Hematopoietic multipotent progenitor cell (in vitro differentiated cells): ENCODE measurements around the gene PCNT. TPM values are rescaled to one million over a fixed set of nuclear protein-coding genes. Genes with fewer than 3 reads are reported as not detected.

Experiments used
- DNase-seq, 3 donors: peaks; one replicate each; pipeline ENCODE4 v3.0.0-alpha.2; 2011 to 2015; ENCODE audit warnings: low read depth in 2 of 3, low spot score in 2 of 3
- total RNA-seq: library from RNA; depleted of rRNA; stranded (reverse); fragments of >200 nt; gene quantifications from one replicate; pipeline ENCODE4 v1.2.3, GENCODE V29; 2012

PCNT gene
- total RNA-seq, 1 donor = 36.9 TPM

DNA sequence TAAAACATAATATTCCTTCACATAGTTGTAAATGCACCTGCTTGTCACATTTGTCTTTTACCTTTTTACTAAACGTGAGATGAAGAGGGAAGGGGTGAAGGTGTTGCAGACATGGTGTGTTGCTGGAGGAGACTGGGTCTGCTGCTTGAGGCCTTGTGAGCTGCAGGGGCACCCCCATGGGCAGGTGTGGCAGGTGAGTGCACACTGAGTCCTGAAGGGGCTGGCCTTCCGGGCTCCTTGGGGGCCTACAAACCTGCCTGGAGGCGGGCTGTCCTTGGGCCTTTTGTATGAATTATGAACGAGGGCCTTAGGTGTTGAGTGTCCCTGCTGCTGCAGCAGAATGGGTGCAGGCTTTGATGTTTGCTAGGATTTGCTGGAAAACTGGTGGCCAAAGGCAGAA is 3.8 kb downstream of the PCNT start:
- no peak for DNase-seq

DNA sequence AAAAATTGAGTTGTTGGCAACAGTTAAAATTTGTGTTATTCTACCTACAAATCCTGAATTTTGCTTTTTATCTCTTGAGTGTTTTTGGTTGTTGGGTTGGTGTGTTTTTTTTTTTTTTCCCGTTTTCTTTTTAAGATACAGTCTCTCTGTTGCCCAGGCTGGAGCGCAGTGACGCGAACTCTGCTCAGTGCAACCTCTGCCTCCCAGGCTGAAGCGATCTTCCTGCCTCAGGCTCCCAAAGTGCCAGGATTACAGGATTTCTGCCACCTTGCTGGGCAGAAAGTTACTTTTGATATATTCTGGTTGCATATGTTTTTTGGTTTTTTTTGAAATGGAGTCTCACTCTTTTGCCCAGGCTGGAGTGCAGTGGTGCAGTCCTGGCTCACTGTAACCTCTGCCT is 4.2 kb downstream of the PCNT start:
- no peak for DNase-seq

DNA sequence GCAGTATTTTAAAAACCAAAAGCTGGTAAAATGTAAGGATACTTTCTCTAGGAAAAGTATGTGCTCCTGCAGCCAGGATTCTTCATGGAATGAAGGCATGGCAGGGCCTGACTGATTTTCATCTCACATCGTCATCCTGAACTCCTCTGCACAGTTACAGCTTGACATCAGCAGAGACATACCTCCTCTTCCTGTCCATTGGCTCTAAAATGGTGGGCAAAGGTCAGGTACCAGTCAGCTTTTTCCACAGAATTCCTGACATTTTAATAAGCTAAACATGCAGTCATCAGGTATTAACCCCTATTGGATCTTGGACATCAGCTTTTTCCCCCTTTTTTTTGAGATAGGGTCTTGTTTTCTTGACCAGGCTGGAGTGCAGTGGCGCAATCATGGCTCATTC is 5.8 kb downstream of the PCNT start:
- DNase-seq = no peak

DNA sequence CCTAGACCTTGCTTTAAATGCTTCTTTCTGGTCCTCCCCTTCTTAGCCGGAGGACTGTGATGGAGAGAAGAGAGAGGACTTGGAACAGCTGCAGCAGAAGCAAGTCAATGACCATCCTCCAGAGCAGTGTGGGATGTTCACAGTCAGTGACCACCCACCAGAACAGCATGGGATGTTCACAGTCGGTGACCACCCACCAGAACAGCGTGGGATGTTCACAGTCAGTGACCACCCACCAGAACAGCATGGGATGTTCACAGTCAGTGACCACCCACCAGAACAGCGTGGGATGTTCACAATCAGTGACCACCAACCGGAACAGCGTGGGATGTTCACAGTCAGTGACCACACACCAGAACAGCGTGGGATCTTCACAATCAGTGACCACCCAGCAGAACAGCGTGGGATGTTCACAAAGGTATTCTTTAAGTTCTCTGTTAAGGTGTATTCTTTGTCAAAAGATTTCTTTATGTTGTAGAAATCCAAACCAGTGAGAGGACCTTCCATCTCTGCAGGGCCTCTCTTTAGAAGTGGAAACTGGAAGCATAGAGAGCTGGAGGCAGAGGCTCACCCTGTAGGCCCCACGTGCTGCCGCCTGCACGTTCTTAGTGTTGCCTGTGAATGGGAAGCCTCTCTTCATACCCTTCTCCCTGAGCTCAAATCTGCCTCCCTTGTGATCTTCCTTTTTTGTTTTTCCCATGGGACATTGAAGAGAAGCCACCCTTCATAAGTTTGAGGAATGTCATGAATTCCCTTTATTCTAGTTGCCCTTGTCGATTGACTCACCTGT is 10.6 kb downstream of the PCNT start:
- DNase-seq = no peak

DNA sequence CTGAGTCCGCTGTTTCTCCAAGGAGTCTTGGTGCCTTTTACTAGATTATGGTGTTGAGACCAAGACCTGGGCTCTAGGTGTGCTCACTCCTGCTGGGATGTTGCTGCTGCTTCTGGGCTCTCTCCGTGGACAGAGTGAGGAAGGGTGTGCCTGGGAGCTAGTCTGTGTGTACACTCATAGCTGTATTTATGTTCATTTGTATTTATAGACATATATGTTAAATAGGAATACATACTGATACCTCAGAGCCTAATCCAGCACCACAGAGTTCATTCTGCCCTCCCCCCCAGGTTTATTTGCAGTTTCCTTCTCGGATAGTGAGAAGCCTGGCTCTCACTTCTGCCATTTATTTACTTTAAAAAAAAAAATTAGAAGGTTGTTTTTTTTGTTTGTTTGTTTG is 12.6 kb downstream of the PCNT start:
- DNase-seq = no peak

DNA sequence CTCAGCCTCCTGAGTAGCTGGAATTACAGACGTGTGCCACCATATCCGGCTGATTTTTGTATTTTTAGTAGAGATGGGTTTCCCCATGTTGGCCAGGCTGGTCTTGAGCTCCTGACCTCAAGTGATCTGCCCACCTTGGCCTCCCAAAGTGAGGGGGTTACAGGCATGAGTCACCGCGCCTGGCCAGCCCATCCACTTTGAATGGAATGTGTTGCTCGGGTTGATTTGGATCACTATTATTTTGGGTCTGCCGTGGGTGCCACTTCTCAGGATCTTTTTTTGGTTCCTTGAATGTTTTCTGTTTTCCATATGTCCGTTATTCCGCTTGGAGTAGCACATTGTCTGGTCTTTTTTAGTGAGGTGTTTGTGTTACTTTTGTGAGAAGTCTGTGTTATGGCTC is 17.0 kb downstream of the PCNT start:
- DNase-seq = no peak

DNA sequence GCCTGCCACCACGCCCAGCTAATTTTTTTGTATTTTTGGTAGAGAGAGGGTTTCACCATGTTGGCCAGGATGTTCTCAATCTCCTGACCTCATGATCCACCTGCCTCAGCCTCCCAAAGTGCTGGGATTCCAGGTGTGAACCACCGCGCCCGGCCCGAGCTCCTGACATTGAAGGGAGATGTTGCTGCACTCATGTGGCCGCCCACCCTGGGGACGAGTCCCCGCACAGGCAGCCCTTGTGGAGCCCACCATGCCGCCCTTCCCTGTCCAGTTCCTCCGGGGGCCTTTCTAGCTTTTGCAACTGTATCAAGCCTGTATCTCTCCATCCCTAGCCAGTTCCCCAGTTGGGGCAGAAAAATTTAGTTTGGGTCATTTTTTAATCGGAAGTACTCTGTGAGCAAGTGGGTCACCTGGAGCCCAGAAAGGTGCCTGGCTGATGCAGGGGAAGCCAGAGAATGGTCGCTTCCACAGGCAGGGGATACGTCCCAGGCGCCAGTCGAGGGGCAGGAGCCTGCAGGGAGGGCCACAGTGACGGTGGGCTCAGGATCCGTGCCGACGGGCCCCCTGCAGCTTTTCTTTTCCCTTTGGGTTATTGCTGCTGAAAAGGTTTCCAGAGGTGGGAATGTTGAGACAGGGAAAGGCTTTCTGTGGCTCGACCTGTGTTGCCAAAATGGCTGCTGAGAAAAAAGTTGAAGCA is 20.4 kb downstream of the PCNT start:
- DNase-seq = no peak

DNA sequence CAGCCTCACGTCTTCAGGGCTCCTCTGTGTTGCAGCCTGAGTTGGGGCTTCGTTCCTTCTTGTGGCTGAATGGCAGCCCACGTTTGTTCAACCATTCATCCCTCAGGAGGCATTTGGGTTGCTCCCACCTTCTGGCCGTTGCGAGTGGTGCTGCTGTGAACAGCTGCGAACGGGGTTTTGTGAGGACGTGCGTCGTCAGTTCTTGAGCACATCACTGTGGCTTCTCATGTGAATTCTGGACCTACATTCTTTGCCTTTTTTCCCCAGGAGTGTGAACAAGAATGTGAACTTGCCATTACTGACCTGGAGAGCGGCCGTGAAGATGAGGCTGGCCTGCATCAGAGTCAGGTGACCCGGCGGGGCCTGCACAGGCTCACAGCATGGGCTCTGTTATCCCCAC is 21.9 kb downstream of the PCNT start:
- no peak for DNase-seq

DNA sequence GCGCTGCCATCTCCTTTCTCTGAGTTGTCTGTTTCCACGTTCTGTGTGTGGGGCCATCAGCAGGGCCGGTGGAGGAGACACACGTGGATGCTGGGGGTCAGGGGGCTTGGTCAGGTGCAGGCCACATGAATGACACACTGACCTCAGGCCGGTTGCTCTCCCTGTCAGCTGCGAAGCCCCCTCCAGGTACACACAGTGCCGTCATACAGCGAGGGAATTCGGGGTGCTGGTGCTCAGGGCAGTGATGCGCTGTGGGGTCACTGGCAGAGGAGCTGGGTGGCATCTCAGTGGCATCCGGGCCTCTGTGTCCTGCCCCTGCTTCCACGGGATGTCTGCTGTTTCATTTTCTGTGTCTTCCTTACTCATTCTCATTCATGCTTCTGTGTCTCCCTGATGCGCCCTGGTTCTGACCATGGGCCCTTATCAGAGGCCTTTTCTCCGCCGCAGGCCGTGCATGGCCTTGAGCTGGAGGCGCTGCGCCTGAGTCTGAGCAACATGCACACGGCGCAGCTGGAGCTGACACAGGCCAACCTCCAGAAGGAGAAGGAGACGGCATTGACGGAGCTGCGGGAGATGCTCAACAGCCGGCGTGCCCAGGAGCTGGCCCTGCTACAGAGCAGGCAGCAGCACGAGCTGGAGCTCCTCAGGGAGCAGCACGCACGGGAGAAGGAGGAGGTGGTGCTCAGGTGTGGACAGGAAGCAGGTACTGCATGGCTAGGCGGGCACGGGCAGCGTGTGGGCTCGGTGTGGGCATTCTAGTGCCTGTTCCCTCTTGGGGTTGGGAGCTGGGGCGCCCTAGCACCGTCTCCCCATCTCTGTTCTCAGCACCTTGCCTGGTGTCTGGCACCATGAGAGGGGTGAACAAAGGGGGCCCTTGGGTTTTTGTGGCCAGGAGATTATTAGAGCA is 22.6 kb downstream of the PCNT start:
- no peak for DNase-seq

DNA sequence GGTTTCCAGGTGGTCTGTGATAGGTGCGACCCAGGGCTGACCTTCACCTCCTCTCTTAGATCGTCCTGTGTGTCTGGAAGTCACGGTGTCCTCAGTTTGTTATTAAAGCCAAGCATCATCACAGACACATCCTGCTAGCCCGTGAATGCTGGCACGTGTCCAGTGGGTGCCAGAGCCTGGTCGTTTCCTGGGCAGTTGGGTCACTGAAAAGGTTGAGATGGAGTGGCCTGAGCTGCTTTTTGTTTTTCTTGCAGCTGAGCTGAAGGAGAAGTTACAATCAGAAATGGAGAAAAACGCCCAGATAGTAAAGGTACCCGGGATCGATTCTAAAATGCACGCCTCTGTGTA is 23.2 kb downstream of the PCNT start:
- DNase-seq = no peak

DNA sequence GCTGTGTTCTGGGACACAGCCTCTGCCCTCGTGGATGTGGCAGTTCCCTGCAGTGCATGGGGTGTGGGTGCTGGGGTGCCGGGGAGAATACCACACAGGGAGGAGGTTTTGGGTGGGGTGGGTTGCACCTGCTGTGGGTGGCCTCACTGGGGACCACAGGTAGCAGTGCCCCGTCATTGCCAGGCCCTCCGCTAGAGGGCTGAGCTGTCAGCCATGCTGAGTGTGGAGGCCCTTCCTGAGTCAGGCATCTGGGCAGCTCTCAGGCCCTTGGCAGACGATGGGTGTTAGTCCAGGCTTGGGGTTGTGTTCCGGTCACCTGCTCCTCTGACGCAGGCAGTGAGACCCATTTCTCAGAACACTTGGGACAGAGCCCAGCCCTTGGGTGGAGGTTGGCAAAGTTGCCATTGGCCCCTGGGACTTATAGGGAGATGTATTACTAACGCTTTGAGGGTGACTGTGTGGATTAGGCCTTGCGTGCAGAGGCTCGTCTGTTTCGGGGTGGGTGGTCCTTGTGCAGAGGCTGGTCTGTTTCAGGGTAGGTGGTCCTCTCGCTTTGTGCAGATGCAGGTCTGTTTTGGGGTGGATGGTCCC is 23.9 kb downstream of the PCNT start:
- no peak for DNase-seq

DNA sequence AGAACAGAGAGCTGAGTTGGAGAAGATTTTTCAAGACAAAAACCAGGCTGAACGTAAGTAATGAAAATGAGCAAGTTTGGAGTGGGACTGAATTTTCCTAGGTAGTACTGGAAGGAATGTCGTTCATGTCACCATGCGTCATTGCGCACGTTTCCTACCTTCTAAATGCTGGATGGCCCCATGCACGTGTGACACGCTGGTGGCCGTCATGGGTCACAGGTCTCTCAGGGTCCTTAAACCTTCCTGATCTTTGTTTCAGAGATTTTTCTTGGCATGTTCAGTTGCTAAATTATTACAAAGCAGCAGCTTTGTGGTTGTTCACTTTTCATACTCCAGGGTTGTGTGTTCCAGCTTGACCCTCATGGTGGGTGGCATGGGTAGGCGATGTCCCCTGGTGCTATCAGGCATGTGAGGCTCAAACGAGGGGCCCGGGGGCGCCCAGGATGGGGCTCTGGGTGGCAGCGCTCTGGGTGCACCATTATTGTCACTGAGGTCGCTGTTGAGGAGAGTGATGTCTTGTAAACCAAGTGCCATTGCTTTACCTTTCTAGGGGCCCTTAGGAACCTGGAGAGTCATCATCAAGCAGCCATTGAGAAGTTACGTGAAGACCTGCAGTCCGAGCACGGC is 25.3 kb downstream of the PCNT start:
- no peak for DNase-seq

DNA sequence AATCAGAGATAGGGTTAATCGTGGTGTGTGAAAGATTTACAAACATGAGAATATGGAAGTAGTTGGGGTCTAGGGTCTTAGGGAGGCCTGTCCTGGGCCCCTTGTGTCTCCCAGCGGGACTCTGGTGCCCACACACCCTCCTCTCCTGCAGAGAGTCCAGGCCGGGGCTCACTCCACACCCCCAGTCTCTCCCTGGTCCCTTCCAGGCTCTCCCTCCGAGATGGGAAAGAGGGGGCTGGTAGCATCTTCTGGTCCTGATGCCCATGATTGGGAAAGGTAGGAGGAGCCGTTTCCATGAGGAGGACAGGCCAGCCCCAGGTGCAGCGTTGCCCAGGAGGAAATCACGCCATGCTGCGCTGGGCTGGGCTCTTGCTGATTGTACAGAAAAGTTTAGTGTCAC is 26.6 kb downstream of the PCNT start:
- no peak for DNase-seq

DNA sequence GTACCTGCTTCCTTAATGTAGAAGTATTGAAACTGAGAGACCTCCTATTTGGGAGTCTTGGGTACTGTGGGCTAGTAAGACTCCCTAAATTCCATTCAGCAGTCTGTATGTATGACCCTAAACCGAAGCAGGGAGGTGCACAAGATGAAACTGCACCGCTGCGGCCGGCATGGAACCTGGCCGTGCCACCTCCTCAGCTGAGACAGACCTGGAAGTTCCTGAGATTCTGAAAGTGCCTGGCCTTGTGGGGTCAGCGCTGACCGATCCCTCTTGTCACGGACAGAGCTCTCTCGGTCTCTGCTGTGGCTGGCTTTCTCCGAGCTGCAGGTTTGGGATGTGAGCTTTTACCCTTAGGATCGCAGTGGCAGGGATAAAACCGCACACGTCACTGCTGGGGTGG is 27.0 kb downstream of the PCNT start:
- no peak for DNase-seq

DNA sequence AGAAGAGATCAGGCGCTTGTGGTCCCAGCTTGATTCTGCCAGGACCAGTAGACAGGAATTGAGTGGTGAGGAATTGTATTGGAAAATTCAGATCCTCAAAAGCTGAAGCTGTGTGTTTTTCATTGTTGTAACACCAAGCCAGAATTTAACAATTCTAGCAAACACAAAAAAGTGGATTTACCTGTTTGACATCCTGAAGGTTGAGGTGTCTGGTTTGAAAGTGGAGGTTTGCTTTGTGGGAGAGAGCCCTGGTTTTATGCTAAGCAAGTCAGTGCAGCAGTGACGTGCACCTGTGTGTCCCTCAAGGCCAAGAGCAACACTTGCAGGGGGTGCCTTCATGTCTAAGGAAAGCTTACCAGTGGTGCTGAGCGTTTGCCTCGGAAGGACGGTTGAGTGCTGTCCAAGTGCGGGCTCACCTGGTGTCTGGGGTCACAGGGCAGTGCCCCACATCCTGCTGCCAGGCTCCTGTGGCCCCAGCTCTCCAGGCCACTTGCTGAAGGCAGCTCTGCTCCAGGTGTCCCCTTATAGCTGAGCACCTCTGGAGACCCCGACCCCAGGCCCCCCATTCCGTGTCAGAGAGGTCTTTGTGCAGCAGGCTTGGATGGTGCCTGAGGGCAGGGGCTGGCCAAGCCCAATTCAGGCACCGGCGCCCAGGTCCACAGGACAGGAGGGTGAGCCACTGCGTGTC is 27.7 kb downstream of the PCNT start:
- DNase-seq = no peak

DNA sequence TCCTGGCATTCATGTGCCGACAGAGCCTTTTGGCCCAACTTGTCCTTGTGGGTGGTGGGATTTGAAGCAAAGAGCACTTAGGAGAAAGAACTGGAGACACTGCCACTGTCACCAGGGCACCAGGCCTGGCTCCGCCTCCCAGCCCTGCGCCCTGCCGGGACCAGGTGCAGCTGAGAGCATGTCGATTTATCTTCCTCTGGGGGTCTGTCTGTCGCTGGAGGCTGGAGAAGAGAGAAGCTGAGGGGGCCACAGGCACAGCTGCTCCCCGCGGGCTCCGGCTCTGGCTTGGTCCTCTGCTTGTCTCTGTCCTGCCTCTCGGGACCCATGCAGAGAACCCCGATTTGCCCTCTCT is 28.2 kb downstream of the PCNT start:
- no peak for DNase-seq

DNA sequence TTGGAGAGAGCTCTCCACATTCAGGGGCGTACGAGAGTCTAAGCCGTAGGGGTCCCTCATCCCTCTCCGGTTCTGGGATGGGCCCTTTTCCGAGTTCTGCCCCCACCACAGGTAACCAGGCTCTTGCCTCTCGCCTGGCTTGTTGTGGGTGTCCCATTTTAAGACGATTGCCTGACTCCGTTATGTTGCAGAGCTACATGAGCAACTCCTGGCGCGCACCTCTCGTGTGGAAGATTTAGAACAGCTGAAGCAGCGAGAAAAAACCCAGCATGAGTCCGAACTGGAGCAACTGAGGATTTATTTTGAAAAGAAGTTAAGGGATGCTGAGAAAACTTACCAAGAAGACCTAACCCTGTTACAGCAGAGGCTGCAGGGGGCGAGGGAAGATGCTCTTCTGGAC is 29.0 kb downstream of the PCNT start:
- no peak for DNase-seq

DNA sequence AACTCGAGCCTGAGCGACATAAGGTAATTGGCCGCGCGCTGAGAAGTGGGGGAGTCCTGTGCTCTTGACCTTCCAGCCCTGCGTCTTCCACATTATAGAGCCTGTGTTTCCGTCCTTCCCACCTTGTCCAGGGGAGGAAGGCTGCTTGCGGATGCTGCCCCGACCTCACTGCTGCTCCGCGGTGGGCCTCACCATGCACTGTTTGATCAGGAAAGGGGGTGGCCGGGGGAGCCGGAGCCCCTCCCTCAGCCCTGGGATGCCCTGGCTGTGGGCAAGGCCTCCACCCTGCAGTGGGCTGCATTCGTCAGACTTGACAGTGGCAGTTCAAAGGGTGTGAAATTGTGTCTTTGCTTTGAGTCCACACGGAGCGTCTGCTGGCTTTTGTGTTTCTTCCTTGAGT is 30.1 kb downstream of the PCNT start:
- no peak for DNase-seq

DNA sequence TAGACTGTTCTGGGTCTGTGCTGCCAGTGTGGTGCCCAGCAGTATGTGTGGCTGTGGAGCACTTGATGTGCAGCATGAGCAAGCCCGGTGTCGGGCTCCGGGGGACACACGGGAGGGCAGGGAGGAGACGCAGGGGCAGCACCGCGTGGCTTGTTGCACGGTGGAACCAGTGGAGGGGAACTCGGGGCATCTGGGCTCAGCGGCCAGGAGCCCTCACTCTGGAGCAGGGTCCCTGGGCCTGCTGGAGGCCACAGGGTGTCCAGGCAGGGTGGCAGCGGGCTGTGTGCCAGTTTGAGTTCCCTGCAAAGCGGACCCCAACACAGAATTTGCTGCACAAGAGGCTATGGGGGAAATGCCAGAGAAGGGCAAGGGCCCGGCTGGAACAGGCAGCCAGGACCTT is 30.6 kb downstream of the PCNT start:
- no peak for DNase-seq
